LNCaP clone FGC (cell line): ENCODE results near the gene CAMK2A.
A peak's percentile ranks its signal among the peaks of the same experiment; 100 is the strongest.

Experiments
- DNase-seq: peaks from one replicate; pipeline ENCODE4 v3.0.0-alpha.2; 2011; ENCODE audit warnings: low read depth
- H3K4me3 ChIP-seq: 2 replicates; pipeline ENCODE4 v1.5.1; 2011; ENCODE audit warnings: mild to moderate bottlenecking, low read depth, low read length, control low read depth
- TF ChIP-seq, protein P1 (sequence below): IDR thresholded peaks from 2 replicates; pipeline ENCODE4 v1.5.1; 2012; ENCODE audit warnings: mild to moderate bottlenecking; ENCODE audit not compliant: control insufficient read depth, insufficient read depth; ENCODE audit errors: extremely low read depth

Gene CAMK2A

DNA sequence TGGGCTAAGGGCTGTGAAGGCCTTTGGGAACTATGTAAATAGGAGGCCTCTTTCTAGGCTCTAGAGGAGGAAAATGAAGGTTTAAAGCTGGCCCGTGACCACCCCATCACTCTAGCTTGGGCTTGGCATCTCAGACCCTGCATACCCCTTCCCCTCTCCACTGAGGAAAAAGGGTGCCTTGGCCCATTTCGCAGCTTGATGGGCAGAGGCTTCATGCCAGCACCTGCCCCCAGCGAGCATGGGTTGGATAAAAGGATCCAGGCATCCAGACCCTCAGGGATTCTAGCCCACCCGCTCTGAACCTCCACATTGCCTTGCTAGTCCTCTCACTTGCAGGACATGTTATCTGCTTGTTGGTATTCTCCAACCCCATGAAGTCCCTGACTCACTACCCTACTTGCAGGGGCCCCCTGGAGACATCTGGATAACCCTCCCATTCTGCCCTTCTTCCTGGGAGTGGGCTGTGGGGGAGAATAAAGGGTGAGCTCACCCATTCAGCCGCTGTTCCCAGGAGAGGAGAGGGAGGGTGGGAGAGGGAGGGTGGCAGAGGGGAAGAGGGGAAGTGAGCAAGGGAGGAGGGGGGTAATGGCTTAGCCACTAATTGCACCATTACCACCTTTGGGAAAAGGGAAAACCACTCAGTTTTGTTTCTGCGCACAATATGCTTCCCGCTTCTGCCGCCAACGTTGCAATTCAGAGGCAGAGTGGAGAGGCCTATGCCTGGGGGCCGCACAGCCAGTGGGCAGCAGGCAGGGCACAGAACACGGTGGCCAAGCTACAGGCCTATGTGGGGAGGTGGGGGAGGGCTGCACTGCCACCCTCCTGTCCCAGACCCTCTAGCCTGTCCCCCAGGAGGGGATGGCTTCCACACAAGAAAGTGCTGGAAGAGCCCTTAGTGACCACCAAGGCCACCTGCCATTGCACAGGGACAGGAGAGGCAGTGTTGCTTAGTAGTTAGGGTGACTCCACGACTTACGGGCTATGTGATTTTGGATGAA is 2.1 kb upstream of the CAMK2A start:
- DNase-seq, result no peak
- TF ChIP-seq, protein P1, sequence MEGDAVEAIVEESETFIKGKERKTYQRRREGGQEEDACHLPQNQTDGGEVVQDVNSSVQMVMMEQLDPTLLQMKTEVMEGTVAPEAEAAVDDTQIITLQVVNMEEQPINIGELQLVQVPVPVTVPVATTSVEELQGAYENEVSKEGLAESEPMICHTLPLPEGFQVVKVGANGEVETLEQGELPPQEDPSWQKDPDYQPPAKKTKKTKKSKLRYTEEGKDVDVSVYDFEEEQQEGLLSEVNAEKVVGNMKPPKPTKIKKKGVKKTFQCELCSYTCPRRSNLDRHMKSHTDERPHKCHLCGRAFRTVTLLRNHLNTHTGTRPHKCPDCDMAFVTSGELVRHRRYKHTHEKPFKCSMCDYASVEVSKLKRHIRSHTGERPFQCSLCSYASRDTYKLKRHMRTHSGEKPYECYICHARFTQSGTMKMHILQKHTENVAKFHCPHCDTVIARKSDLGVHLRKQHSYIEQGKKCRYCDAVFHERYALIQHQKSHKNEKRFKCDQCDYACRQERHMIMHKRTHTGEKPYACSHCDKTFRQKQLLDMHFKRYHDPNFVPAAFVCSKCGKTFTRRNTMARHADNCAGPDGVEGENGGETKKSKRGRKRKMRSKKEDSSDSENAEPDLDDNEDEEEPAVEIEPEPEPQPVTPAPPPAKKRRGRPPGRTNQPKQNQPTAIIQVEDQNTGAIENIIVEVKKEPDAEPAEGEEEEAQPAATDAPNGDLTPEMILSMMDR, result no peak
- H3K4me3 ChIP-seq, result no peak overlapping the region

DNA sequence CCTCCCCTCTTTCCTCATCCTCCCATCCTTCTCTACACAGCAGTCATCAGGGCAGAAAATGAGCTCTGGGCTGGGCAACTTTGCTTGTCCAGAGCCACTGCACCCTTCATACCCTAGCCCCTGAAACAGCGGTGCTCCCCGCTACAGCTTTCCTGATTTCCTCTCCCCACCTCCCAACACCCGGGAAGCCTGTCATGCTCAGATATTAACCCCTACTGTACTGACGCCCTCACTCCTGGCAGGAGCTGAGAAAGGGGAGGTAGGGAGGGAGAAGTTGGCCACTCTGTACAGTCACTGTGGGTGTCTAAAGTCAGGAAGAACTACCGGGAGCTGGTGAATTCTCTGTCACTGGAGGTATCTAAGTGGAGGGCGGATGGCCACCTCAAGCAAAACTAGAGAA is 782 bp downstream of the CAMK2A start:
- DNase-seq, result no peak
- TF ChIP-seq, protein P1, result no peak
- no peak overlapping the region for H3K4me3 ChIP-seq

DNA sequence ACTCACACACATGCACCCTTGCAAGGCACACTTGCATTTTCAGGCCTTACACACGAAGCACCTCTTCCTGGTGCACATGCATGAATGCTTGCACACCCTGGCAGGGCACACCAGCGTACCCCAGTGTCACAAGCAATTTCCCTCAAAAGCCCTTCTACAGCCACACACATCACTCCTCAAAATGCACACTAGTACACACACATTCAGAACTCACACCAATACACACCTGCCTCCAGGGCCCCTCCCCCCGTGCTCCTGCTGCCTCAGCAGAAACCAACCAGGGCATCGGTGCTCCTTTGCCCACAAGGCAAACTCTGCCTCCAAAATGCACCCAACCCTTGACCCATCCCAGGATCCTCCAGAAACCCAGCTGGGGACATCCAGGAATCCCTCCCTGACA is 1.2 kb downstream of the CAMK2A start:
- DNase-seq, result no peak
- no peak overlapping the region for H3K4me3 ChIP-seq
- TF ChIP-seq, protein P1, result no peak

- no peak for DNase-seq
- no peak overlapping the region for H3K4me3 ChIP-seq
- TF ChIP-seq, protein P1, result peak; percentile 52
Measured at GRCh38 chr5:150286820-150287219, 2.8 kb downstream of the CAMK2A start.

GRCh38 chr5:150285114-150285513 is 4.5 kb downstream of the CAMK2A start:
- no peak for DNase-seq
- no peak overlapping the region for H3K4me3 ChIP-seq
- TF ChIP-seq, protein P1, result no peak

- DNase-seq, result no peak
- H3K4me3 ChIP-seq, result no peak overlapping the region
- TF ChIP-seq, protein P1, result no peak
Measured at GRCh38 chr5:150284311-150284710, 5.3 kb downstream of the CAMK2A start.

DNA sequence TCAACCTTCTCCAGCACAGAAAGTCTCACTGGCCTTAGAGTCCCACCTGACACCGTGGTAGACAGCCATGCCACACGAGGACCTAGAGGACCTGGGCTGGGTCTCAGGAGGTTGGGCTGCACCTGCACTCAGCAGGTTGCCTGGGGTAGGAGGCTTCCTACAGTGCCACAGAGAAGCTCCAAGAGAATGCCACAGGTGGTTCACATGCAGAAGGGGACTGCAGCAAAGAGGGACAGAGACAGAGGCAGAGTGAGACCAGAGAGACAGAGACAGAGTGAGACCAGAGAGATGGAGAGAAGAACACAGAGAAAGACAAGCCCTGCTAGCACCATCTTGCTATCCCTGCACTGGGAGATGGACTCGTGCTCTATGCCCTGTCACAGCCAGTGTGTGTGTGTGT is 5.7 kb downstream of the CAMK2A start:
- TF ChIP-seq, protein P1, result no peak

More for the DNA sequence above, 5.7 kb downstream of the CAMK2A start:
- H3K4me3 ChIP-seq, result no peak overlapping the region
- no peak for DNase-seq
